HG02763 (cell line): ENCODE measurements around the gene LRIG1.

ENCODE experiments used
- ATAC-seq: cut with Tn5 transposase; IDR thresholded peaks from one replicate; pipeline ENCODE4 v1.9.1; 2021; ENCODE audit warnings: mild to moderate bottlenecking, moderate library complexity; ENCODE audit not compliant: unreplicated experiment

The LRIG1 gene

GRCh38 chr3:66473181-66473580 is 27.6 kb downstream of the LRIG1 start:
- no peak for ATAC-seq

- ATAC-seq = peak; percentile 59
Observed at GRCh38 chr3:66472313-66473134, 28.3 kb downstream of the LRIG1 start.

- no peak for ATAC-seq
Observed at GRCh38 chr3:66470956-66471686, 29.7 kb downstream of the LRIG1 start.

GRCh38 chr3:66470285-66470684 is 30.5 kb downstream of the LRIG1 start:
- ATAC-seq = no peak

GRCh38 chr3:66469220-66469640 is 31.6 kb downstream of the LRIG1 start:
- ATAC-seq = peak; percentile 44

GRCh38 chr3:66467996-66468735 is 32.7 kb downstream of the LRIG1 start:
- ATAC-seq = no peak

GRCh38 chr3:66466606-66467270 is 34.1 kb downstream of the LRIG1 start:
- ATAC-seq = no peak

- ATAC-seq = no peak
Observed at GRCh38 chr3:66465587-66465986, 35.2 kb downstream of the LRIG1 start.

GRCh38 chr3:66465034-66465433 is 35.8 kb downstream of the LRIG1 start:
- ATAC-seq = no peak

GRCh38 chr3:66464512-66464894 is 36.3 kb downstream of the LRIG1 start:
- no peak for ATAC-seq

- no peak for ATAC-seq
Observed at GRCh38 chr3:66463730-66464511, 36.9 kb downstream of the LRIG1 start.

- ATAC-seq = no peak
Observed at GRCh38 chr3:66463054-66463631, 37.7 kb downstream of the LRIG1 start.

- no peak for ATAC-seq
Observed at GRCh38 chr3:66457252-66457651, 43.6 kb downstream of the LRIG1 start.

- ATAC-seq = no peak
Observed at GRCh38 chr3:66456711-66457173, 44.1 kb downstream of the LRIG1 start.

- ATAC-seq = no peak
Observed at GRCh38 chr3:66454464-66454859, 46.4 kb downstream of the LRIG1 start.

GRCh38 chr3:66453651-66454463 is 47.0 kb downstream of the LRIG1 start:
- no peak for ATAC-seq

- ATAC-seq = no peak
Observed at GRCh38 chr3:66452303-66453011, 48.4 kb downstream of the LRIG1 start.

- ATAC-seq = no peak
Observed at GRCh38 chr3:66451766-66452165, 49.1 kb downstream of the LRIG1 start.
